Effector CD4-positive, alpha-beta T cell (primary cell): ENCODE measurements around the gene ACVR1B.

Source experiments
- DNase-seq: peaks from one replicate; pipeline ENCODE4 v3.0.0-alpha.2; 2020

Gene ACVR1B

GRCh38 chr12:51917746-51918453 lies 33.6 kb upstream of the ACVR1B start:
- DNase-seq: no peak

DNA sequence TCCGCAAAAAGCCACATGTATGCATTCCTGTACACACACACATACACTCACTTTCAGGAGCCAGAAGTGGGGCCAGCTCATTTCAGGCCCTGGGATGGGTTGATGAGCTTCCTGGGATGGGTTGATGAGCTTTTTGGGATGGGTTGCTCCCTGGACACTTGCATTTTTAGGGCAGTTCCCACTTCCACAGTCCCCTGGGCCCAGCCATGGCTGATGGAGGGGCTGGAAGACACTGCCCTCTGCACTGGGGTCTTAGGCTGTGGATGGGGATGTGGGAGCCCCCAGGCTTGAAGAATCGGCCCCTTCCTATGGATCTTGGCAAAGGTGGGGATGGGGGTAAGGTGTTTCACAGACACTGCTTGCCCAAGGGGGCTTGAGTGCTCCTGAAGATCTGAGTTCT lies 31.5 kb upstream of the ACVR1B start:
- DNase-seq: no peak

DNA sequence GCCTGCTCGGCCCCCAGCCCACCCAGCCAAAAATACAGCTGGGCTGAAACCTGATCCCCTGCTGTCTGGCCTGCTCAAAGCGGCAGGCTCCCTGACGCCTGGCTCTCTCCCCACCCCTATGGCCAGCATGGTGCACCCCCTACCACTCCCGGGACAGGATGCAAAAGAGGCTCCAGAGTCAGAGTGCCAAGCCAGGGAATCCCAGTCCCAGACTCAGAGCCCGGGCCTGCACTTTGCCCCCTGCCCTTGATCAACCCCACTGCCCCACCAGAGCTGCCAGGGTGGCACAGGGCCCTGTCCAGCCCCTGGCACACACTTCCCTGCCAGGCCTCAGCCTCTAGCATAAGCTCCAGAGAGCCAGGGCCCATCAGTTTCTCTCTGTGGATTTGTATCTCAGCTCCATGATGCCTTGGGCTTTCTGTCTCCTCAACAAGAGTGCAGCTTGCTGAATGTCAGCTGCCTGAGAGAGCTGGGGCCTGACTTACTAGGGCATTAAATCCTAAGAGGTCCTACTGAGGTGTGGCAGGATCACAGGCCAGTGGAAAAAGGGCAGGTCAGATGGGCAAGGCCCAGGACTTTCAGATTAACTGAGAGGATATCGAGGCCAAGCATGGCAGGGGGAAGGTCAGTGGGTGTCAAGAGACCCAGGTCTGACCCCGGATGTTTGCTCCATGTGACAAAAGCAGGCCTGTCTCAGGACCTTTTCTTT lies 30.3 kb upstream of the ACVR1B start:
- no peak for DNase-seq

GRCh38 chr12:51922146-51922545 lies 29.4 kb upstream of the ACVR1B start:
- DNase-seq: no peak

- no peak for DNase-seq
Observed at GRCh38 chr12:51922762-51923505, 28.6 kb upstream of the ACVR1B start.

- DNase-seq: peak; percentile 42
Observed at GRCh38 chr12:51923506-51924365, 27.8 kb upstream of the ACVR1B start.

DNA sequence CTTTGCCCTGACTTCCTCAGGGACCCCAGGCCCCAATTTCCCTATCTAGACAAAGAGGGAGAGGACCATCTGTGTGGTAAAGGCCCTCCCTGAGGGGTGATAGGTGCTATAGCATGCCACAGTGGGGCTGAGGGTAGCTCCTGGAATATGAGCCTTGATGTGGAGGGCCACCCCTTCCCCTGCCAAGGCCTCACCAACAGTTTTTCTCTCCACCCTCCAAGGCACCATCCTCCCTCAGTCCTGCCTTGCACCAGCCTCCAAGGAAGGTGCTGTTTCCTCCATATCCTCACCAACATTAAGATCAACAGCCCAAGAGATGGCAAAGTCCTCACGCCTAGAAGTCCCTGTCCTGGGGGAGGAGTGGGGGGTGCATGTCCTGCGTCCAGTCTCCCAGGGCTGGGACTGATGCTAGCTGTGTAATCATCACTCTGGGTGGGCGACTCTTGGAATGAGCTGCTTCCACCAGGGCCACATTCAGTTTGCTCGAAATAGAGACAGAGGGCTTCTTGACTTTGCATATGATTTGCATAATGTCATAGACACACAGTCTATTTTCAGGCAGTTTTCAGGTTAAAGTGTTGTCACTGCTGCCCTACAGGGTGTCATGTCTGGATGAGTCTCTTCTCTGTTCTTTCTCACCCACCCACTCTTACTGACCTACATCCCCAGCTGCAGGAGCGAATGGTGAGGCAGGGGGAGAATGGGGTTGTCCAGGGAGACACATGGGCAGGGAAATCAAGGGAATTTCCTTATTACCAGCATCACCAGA lies 26.8 kb upstream of the ACVR1B start:
- no peak for DNase-seq

DNA sequence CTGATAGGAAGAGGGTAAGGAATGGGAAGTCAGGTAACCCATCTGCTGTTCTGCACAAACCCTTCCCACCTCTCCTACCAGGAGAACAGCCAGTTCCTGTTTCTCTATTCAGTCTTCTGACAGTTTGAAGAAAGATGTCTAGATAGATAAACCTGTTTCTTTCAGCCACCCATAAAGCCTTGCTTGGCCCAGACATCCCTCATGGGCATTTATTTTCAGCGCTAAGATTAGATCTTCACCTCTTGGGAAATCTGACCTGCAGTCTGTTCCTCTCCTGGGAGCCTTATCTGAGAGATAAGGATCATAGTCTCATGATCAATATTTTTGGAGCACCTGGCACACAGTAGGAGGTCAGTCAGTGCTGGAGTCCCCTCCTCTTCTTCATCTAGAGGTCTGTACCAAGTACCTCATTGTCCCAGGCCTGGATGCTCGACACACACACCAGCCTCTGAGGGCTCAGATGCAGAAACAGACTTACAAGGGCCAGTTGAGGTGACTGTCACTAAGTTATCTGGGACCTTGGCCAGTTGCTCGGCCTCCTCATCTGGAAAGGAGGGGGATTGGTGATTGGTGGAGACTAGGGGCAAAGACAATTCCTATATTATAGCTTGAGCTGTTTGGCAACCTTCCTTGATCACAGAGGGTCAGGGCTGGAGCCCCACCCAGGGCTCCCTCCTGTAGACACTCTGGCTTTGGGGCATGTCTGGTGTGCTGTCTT lies 26.0 kb upstream of the ACVR1B start:
- DNase-seq: no peak

DNA sequence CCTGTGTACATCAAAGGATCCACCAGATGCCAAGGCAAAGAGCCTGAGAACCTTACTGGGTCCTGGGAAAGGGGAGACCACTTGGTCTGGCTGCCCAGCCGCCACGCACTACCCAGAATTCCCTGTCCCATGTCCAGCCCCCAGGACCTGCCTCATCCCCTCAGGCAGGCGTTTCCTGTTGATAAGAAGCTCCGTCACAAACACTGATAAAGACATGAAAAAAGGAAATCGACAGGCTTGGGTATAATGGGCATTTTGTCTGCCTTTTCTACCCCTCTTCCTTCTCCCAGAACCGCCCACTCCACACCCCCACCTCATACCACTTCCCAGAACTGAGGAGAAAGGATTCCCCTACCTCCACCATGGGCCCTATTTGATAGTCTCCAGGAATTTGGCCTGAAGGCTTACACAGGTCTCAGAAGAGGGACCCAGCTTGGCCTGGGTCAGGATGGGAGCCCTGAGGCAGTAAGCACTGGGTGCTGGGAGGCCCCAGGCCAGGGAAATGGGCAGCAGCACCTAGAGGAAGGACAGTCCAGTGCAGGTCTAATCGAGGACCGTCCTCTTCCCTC lies 25.4 kb upstream of the ACVR1B start:
- no peak for DNase-seq

DNA sequence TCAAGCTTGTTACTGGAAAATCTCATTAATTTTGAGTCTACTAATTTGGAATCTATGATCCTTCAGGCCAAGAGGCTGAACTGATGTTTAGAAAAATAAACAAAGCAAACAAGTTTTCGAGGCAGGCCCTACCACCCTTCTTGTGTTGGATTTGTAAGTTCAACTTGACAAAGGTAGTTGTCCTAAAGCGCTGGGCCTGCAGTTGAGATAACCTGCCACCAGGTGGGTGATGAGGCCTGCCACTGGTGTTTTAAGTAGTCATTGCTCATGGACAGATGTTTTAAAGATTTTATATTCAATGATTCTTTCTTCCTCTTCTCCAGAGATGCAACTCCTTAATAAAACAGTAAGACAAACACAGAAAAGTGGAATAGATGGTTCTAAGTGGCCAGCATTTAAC lies 24.8 kb upstream of the ACVR1B start:
- DNase-seq: peak; percentile 25

DNA sequence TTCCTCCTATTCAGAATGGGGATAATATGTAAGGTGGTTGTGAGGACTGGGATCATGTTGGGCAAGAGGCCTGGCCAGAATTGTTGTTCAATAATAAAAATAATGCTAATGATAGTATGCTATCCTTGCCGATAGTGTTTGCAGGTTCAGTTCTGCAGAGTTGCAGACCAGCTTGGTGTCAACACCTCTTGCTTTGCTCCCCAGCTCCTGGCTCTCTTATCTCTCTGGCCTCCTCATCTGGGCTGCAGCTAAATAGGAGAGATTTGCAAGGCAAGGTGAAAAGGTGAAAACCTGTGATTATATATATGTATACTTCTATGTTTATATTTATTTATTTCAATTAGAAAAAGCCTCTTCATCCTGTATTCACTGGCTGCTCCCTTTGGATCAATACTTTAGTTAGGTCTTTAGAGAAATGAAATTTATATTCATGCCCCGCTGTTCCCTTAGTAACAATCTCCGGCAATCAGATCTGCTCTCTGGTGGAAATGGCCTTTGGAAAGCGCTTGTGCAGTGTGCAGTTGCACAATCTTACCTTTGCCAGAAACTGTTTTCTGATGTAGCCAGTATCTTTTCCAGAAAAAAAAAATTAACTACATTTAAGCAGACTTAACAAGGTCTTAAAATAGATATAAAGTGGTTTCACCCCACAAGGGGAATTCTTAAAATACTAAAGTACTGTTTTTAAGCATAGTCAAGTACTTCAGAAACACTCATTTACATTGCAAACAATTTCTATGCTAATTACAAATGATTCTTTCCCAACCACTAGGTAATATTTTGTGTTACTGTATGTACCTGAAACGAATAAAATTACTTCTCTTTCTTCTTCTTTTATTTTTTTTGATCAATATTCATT lies 19.1 kb upstream of the ACVR1B start:
- DNase-seq: no peak

DNA sequence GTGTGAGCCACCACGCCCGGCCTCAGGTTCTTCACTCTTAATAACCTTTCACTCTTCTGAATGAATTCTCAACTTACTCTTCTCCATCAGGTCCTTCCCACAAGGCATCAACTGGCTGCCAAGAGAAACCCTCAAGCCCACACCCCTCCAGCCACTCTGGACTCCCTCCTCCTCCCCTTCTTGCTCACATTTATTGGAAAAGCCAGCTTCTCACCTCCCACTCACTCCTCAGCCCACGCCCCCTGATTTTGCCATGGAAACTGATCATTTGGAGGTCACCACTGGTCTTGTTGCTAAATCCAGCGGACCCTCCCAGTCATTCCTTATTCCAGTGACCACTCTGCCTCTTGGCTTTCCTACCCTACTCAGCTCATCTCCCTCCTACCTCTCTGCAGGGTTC lies 17.4 kb upstream of the ACVR1B start:
- DNase-seq: no peak

GRCh38 chr12:51937926-51938325 lies 13.6 kb upstream of the ACVR1B start:
- no peak for DNase-seq

DNA sequence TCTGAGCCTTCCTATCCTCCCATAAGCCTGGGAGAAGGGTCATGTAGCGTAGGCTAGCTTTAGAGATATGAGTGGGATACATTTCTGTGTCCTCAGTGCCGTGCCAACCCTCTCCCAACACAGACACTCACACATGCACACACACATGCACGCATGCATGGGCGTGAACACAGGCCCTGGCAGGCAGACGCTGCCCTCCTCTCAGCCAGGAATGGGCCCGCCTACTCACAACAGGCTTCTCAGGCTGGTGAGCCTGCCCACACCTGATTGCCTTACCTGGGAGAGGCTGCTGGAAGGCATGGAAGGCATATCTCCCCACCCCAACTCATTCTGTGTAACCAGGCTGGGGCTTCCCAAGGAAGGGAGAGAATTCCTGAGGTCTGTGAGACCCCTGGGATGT lies 12.8 kb upstream of the ACVR1B start:
- no peak for DNase-seq

GRCh38 chr12:51941011-51941581 lies 10.4 kb upstream of the ACVR1B start:
- no peak for DNase-seq

GRCh38 chr12:51941604-51942003 lies 9.9 kb upstream of the ACVR1B start:
- no peak for DNase-seq

DNA sequence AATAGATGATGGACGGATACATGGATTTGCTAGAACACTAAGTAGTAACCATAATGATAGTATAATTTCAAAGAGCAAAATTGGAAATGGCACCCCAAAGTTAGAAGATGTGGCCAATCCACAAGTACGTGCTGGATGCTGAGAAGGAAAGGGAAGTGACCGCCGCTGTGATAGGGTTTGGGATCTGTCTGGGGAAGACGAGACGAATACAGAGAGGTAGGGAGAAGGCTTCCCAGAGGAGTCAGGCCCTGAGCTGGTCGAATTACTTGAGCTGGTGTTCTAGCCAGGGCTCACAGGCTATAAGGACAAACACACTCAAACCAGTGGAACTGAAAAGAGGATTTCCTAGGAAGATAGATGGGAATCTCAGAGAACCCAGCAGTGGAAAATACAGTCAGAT lies 9.4 kb upstream of the ACVR1B start:
- DNase-seq: no peak

DNA sequence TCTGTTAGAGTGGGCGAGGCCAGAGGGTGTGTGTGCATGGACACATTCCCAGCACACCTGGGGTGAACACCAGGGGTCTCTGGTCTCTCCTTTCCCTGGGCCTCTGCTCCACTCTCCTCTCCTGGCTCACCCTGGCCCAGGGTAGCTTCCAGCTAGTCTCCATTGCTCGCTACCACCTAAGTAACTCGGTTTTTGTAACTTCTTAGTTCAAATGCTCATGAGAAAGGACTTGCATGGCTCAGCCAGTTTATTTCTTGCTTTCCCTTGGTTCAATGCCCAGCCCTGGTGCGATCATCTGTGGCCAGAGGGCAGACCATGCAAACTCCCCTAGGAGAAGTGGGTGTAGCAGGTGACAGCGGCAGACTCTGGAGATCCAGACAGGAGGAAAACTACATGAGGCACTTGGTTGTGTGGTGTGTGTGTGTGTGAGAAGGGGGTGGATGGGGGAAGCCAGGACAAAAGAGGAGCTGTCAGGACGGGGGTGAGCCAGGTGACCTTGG lies 8.9 kb upstream of the ACVR1B start:
- no peak for DNase-seq

- no peak for DNase-seq
Observed at GRCh38 chr12:51943346-51943745, 8.2 kb upstream of the ACVR1B start.
